A673 (cell line): Measurements from ENCODE around the gene MEF2C. TPM values are rescaled to one million over a fixed set of nuclear protein-coding genes. Genes with fewer than 3 reads are reported as not detected.

Experiments
- BruUV-seq: library from RNA; stranded (reverse); fragments of 400-500 nt; replicated peaks from 2 replicates; lab custom pipeline; 2021; lab: Mats Ljungman, UMichigan
- CTCF ChIA-PET: fragments of 300-600 bp; sonication (Branson Sonifier 250); formaldehyde crosslinking; loops from one replicate; lab custom pipeline; 2022; ENCODE audit warnings: antibody characterized with exemption; lab: Charles Lee
- POLR2A ChIA-PET: fragments of 300-600 bp; sonication (Branson Sonifier 250); formaldehyde crosslinking; loops from one replicate; lab custom pipeline; 2022; ENCODE audit warnings: antibody characterized with exemption; ENCODE audit not compliant: low non-redundant PET; lab: Charles Lee
- DNase-seq: peaks from one replicate; pipeline ENCODE4 v3.0.0-alpha.2; 2015; ENCODE audit warnings: low spot score
- H3K27ac ChIP-seq: fragments of 200-600 bp; sonication (generic); 2 replicates; pipeline ENCODE4 v1.5.1; 2016; ENCODE audit warnings: mixed run types, low read depth, mild to moderate bottlenecking, mixed read lengths, antibody characterized with exemption, low read length; ENCODE audit not compliant: poor library complexity, severe bottlenecking
- H3K27me3 ChIP-seq: fragments of 200-600 bp; sonication (generic); replicated peaks from 2 replicates; pipeline ENCODE4 v1.6.1; 2017; ENCODE audit warnings: mixed run types, low read depth, mild to moderate bottlenecking, mixed read lengths, antibody characterized with exemption, low read length; ENCODE audit not compliant: insufficient read depth, poor library complexity
- H3K36me3 ChIP-seq: fragments of 200-600 bp; sonication (generic); 2 replicates; pipeline ENCODE4 v1.6.1; 2016; ENCODE audit warnings: mixed run types, mild to moderate bottlenecking, mixed read lengths, antibody characterized with exemption, low read length; ENCODE audit not compliant: insufficient read depth, poor library complexity, severe bottlenecking
- H3K4me1 ChIP-seq: fragments of 200-600 bp; sonication (generic); 2 replicates; pipeline ENCODE4 v1.6.1; 2017; ENCODE audit warnings: mixed run types, mild to moderate bottlenecking, mixed read lengths, antibody characterized with exemption, low read length; ENCODE audit not compliant: insufficient read depth, poor library complexity, severe bottlenecking
- H3K4me3 ChIP-seq: fragments of 200-600 bp; sonication (generic); 2 replicates; pipeline ENCODE4 v1.5.1; 2016; ENCODE audit warnings: low read depth, mixed run types, mild to moderate bottlenecking, mixed read lengths, low read length; ENCODE audit not compliant: poor library complexity, severe bottlenecking
- H3K9me3 ChIP-seq: fragments of 200-600 bp; sonication (generic); 2 replicates; pipeline ENCODE4 v1.6.1; 2016; ENCODE audit warnings: mixed run types, low read depth, mild to moderate bottlenecking, mixed read lengths, antibody characterized with exemption, low read length; ENCODE audit not compliant: poor library complexity, severe bottlenecking
- CTCF ChIP-seq: fragments of 300-800, 200-600 bp; sonication (generic); conservative IDR thresholded peaks from 2 replicates; pipeline ENCODE4 v1.5.1; 2017; ENCODE audit warnings: low read depth, mild to moderate bottlenecking, antibody characterized with exemption, low read length, moderate library complexity, mixed read lengths
- EZH2 ChIP-seq: fragments of 200-600 bp; sonication (generic); IDR thresholded peaks from 2 replicates; pipeline ENCODE4 v1.6.1; 2017; ENCODE audit warnings: borderline replicate concordance, low read depth, mild to moderate bottlenecking, mixed read lengths, antibody characterized with exemption, low read length; ENCODE audit not compliant: poor library complexity, severe bottlenecking
- intact Hi-C: fragments of 100-400 bp; cut with micrococcal nuclease; formaldehyde crosslinking; loops from one replicate; pipeline ENCODE4 v1.10.0; 2022; ENCODE audit not compliant: unreplicated experiment
- total RNA-seq: library from RNA; stranded (reverse); gene quantifications from 2 replicates; pipeline ENCODE4 v1.2.3, GENCODE V29; 2021

Gene MEF2C
- total RNA-seq, 1 experiment from 2014 or later: 2.0 TPM

GRCh38 chr5:88792144-88792840 is 90.7 kb downstream of the MEF2C start:
- no peak for DNase-seq
- Histone ChIP-seq H3K4me1 (no peaks in the 10 kb centered on the region), H3K27ac (no peak overlapping the region), H3K36me3 (no peaks in the 10 kb centered on the region), H3K27me3 (no peaks in the 10 kb centered on the region), H3K9me3 (no peaks in the 10 kb centered on the region), H3K4me3 (no peak overlapping the region)
- POLR2A ChIA-PET: no interaction called here
- no peak for TF ChIP-seq EZH2
- no peak for TF ChIP-seq CTCF
- intact Hi-C loops: no loop called here
- CTCF ChIA-PET: no interaction called here
- no TSS peak for BruUV-seq

- Histone ChIP-seq H3K36me3 (no peaks in the 10 kb centered on the region), H3K27ac (no peak overlapping the region), H3K4me3 (no peak overlapping the region), H3K9me3 (no peaks in the 10 kb centered on the region), H3K4me1 (peaks cover 17% of the 10 kb centered on the region), H3K27me3 (no peaks in the 10 kb centered on the region)
- BruUV-seq: no TSS peak
- CTCF ChIA-PET: no interaction called here
- TF ChIP-seq EZH2 (no peak), CTCF (no peak)
- POLR2A ChIA-PET: no interaction called here
- DNase-seq: no peak
- intact Hi-C loops: no loop called here
Measured at GRCh38 chr5:88787856-88788255, 95.1 kb downstream of the MEF2C start.

- Histone ChIP-seq H3K27ac (no peak overlapping the region), H3K4me3 (no peak overlapping the region), H3K36me3 (no peaks in the 10 kb centered on the region), H3K27me3 (no peaks in the 10 kb centered on the region), H3K9me3 (no peaks in the 10 kb centered on the region), H3K4me1 (peaks cover 17% of the 10 kb centered on the region)
- ChIA-PET POLR2A (no interaction called here), CTCF (no interaction called here)
- no TSS peak for BruUV-seq
- TF ChIP-seq CTCF (no peak), EZH2 (no peak)
- intact Hi-C loops: no loop called here
- DNase-seq: no peak
Measured at GRCh38 chr5:88786789-88787188, 96.2 kb downstream of the MEF2C start.
